IPS DF 19.7 (cell line): Measurements from ENCODE around the gene ZNF48.
A peak's percentile ranks its signal among the peaks of the same experiment; 100 is the strongest.

Experiments
- DNase-seq: peaks from one replicate; pipeline ENCODE4 v3.0.0-alpha.2; 2013; ENCODE audit warnings: low read depth, low spot score

The ZNF48 gene

GRCh38 chr16:30439720-30440348 is 44.6 kb downstream of the ZNF48 start:
- DNase-seq: no peak

- no peak for DNase-seq
These were observed 48.4 kb downstream of the ZNF48 start for GRCh38 chr16:30443631-30444030.

GRCh38 chr16:30444231-30445148 is 49.3 kb downstream of the ZNF48 start:
- DNase-seq: no peak

- no peak for DNase-seq
These were observed 49.9 kb downstream of the ZNF48 start for GRCh38 chr16:30445149-30445407.

- DNase-seq: peak; percentile 86
These were observed 50.4 kb downstream of the ZNF48 start, which contains the start of gene SEPHS2 for GRCh38 chr16:30445408-30446202. TSS of gene SEPHS2 (minus strand) at chr16:30445874. CDS start at chr16:30445727, 147 bp downstream.

- DNase-seq: no peak
These were observed 51.0 kb downstream of the ZNF48 start for GRCh38 chr16:30446203-30446595.

GRCh38 chr16:30447512-30448226 is 52.4 kb downstream of the ZNF48 start:
- no peak for DNase-seq

GRCh38 chr16:30449116-30449435 is 53.9 kb downstream of the ZNF48 start:
- DNase-seq: no peak
